DND-41 (cell line): Measurements from ENCODE around the gene PYGO1.

Experiments
- ATAC-seq: fragments of 200-7000 bp; cut with Tn5 transposase; 3 replicates; pipeline ENCODE4 v1.9.1; 2021; ENCODE audit warnings: low read depth; ENCODE audit not compliant: insufficient read depth
- DNase-seq: peaks from one replicate; pipeline ENCODE4 v3.0.0-alpha.2; 2020
- H2AFZ ChIP-seq: 2 replicates; pipeline ENCODE4 v1.6.0; 2012; ENCODE audit warnings: low read depth, low read length
- H3K27ac ChIP-seq: 2 replicates; pipeline ENCODE4 v1.5.1; 2012; ENCODE audit warnings: low read length, inconsistent platforms
- H3K27me3 ChIP-seq: fragments of 200-600 bp; sonication (generic); 2 replicates; pipeline ENCODE4 v1.6.0; 2012; ENCODE audit warnings: low read length, mild to moderate bottlenecking, inconsistent platforms; ENCODE audit not compliant: insufficient read depth, poor library complexity
- H3K36me3 ChIP-seq: 2 replicates; pipeline ENCODE4 v1.5.1; 2012; ENCODE audit warnings: low read length, inconsistent platforms; ENCODE audit not compliant: insufficient read depth
- H3K4me1 ChIP-seq: 2 replicates; pipeline ENCODE4 v1.5.1; 2012; ENCODE audit warnings: mild to moderate bottlenecking, low read length; ENCODE audit not compliant: insufficient read depth
- H3K4me2 ChIP-seq: 2 replicates; pipeline ENCODE4 v1.6.0; 2012; ENCODE audit warnings: mild to moderate bottlenecking, moderate library complexity, low read length, inconsistent platforms; ENCODE audit not compliant: insufficient read depth
- H3K4me3 ChIP-seq, 2 experiments: fragments of 200-600 bp in 1 of 2; shearing (Covaris generic) in 1 of 2; 2 replicates each; pipeline ENCODE4 v1.5.1; 2012 to 2016; ENCODE audit warnings: inconsistent platforms in 2 of 2, low read length in 2 of 2, mild to moderate bottlenecking in 2 of 2, low read depth in 1 of 2, moderate library complexity in 1 of 2
- H3K79me2 ChIP-seq: 2 replicates; pipeline ENCODE4 v1.6.0; 2012; ENCODE audit warnings: low read length, inconsistent platforms; ENCODE audit not compliant: insufficient read depth
- H3K9ac ChIP-seq: 2 replicates; pipeline ENCODE4 v1.6.0; 2012; ENCODE audit warnings: low read depth, mild to moderate bottlenecking, inconsistent platforms, low read length, moderate library complexity
- H3K9me3 ChIP-seq: 2 replicates; pipeline ENCODE4 v1.5.1; 2012; ENCODE audit warnings: low read length, moderate library complexity, mild to moderate bottlenecking, inconsistent platforms; ENCODE audit not compliant: insufficient read depth, severe bottlenecking
- H4K20me1 ChIP-seq: 2 replicates; pipeline ENCODE4 v1.6.0; 2012; ENCODE audit warnings: low read length; ENCODE audit not compliant: insufficient read depth
- CTCF ChIP-seq: IDR thresholded peaks from 2 replicates; pipeline ENCODE4 v1.5.1; 2012; ENCODE audit warnings: borderline replicate concordance, low read length, moderate library complexity, mild to moderate bottlenecking; ENCODE audit not compliant: poor library complexity, severe bottlenecking; ENCODE audit errors: extremely low read depth
- EZH2 ChIP-seq: IDR thresholded peaks from 3 replicates; pipeline ENCODE4 v1.6.1; 2012; ENCODE audit warnings: borderline replicate concordance, low read depth, mild to moderate bottlenecking, moderate library complexity, low read length, inconsistent platforms; ENCODE audit not compliant: severe bottlenecking

Gene PYGO1, protein sequence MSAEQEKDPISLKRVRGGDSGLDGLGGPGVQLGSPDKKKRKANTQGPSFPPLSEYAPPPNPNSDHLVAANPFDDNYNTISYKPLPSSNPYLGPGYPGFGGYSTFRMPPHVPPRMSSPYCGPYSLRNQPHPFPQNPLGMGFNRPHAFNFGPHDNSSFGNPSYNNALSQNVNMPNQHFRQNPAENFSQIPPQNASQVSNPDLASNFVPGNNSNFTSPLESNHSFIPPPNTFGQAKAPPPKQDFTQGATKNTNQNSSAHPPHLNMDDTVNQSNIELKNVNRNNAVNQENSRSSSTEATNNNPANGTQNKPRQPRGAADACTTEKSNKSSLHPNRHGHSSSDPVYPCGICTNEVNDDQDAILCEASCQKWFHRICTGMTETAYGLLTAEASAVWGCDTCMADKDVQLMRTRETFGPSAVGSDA

GRCh38 chr15:55588070-55588814 lies at the start of gene PYGO1:
Gene PYGO1, minus strand, starts transcription at chr15:55588345. Its CDS starts 462 bp downstream, at chr15:55587883.
- TF ChIP-seq EZH2 (no peak), CTCF (no peak)
- Histone ChIP-seq H3K4me2 (peak within 1 kb of the TSS; percentile 56; the same call in 1 of the 2 replicates), H4K20me1 (no peaks in the 10 kb centered on the region), H3K79me2 (no peaks in the 10 kb centered on the region), H3K9ac (no peak within 1 kb of the TSS), H3K4me3 (peak within 1 kb of the TSS in 1 of 2 experiments; percentile 39; a peak in 1 of 4 replicates), H3K27ac (no peak within 1 kb of the TSS), H3K36me3 (no peaks in the 10 kb centered on the region), H3K4me1 (no peaks in the 10 kb centered on the region), H3K9me3 (no peaks in the 10 kb centered on the region), H3K27me3 (peaks cover 15% of the 10 kb centered on the region), H2AFZ (no peak within 1 kb of the TSS)
- ATAC-seq = peak; percentile 87
- peak; percentile 34 for DNase-seq

DNA sequence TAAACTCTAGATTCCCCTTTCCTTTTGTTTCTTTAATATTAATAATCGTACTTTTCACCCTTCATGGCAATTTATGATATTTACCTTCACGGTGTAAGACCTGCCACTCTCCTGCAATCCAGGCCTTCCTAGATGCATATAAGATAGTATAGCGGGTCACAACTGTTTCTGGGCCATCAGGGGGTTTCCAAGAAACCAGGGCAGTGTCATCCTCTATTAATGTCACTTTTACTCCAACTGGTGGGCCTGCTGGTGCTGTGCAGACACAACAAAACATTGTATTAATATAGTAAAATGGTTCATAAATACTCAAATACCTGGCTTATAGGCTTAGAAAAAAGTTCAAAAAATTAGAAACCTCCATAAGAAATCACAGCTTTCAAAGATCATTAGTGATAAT lies 48.9 kb upstream of the PYGO1 start:
- H3K9ac ChIP-seq = no peak overlapping the region
- H3K4me2 ChIP-seq = no peak overlapping the region
- H2AFZ ChIP-seq = no peak overlapping the region
- DNase-seq (no peak), ATAC-seq (no peak)
- no peak overlapping the region for H3K27ac ChIP-seq
- H3K9me3 ChIP-seq = no peaks in the 10 kb centered on the region
- H3K27me3 ChIP-seq = peaks cover 7% of the 10 kb centered on the region
- H3K36me3 ChIP-seq = no peaks in the 10 kb centered on the region
- no peaks in the 10 kb centered on the region for H3K4me1 ChIP-seq
- no peaks in the 10 kb centered on the region for H3K79me2 ChIP-seq
- H3K4me3 ChIP-seq = no peak overlapping the region
- H4K20me1 ChIP-seq = no peaks in the 10 kb centered on the region
- TF ChIP-seq CTCF (no peak), EZH2 (no peak)

- no peak overlapping the region for H3K4me3 ChIP-seq
- no peaks in the 10 kb centered on the region for H3K79me2 ChIP-seq
- H3K9ac ChIP-seq = no peak overlapping the region
- H3K4me2 ChIP-seq = no peak overlapping the region
- H2AFZ ChIP-seq = no peak overlapping the region
- H3K9me3 ChIP-seq = no peaks in the 10 kb centered on the region
- H3K36me3 ChIP-seq = no peaks in the 10 kb centered on the region
- H3K4me1 ChIP-seq = no peaks in the 10 kb centered on the region
- ATAC-seq (no peak), DNase-seq (no peak)
- TF ChIP-seq EZH2 = no peak
- no peak for TF ChIP-seq CTCF
- no peak overlapping the region for H3K27ac ChIP-seq
- H3K27me3 ChIP-seq = peaks cover 9% of the 10 kb centered on the region
- no peaks in the 10 kb centered on the region for H4K20me1 ChIP-seq
These were observed 45.6 kb upstream of the PYGO1 start for GRCh38 chr15:55633731-55634130.
